Measurements from ENCODE around the gene PRR23E. TPM values are rescaled to one million over a fixed set of nuclear protein-coding genes. Genes with fewer than 3 reads are reported as not detected.

Gene PRR23E
- total and polyA plus RNA-seq, 5 donors from 2014 or later, result not detected

DNA sequence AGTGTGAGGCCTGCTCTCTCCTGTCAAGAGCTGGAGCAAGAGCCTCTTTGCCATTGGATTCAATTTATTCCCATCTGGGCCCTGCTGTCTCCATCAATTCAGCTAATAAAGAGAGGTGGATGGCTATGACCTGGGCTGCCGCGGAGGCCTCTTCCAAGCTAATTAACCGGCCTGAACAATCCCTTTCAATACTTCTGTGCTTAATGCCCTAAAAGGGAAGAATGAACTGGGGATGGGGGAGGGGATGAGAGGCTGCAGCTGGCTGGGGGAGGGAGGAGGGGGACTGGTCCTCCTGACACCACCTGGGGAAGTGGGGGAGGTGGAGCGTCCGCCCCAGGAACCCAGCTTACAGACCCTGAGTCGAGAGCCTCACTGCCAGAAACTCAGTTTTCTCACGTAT, 33.4 kb upstream of the PRR23E start:
- Histone ChIP-seq H3K4me3 (ENCODE audit: low read depth, low read length) (no peak overlapping the region), H3K9me3 (ENCODE audit: control insufficient read depth in 2 of 2, low read length in 2 of 2) (no peaks in the 10 kb centered on the region), H3K4me1 (ENCODE audit: control insufficient read depth, insufficient read depth, low read length, poor library complexity, severe bottlenecking) (no peaks in the 10 kb centered on the region), H3K27ac (ENCODE audit: insufficient read depth, low read length, poor library complexity, severe bottlenecking) (no peak overlapping the region), H3K36me3 (ENCODE audit: control insufficient read depth, insufficient read depth, low read length) (no peaks in the 10 kb centered on the region), H3K27me3 (ENCODE audit: control insufficient read depth, insufficient read depth, low read length) (no peaks in the 10 kb centered on the region)
- H3K36me3 Mint-ChIP-seq, result no peaks in the 10 kb centered on the region
- no peaks in the 10 kb centered on the region for H3K27me3 Mint-ChIP-seq
- H3K4me1 Mint-ChIP-seq, result no peaks in the 10 kb centered on the region
- H3K4me3 Mint-ChIP-seq, result no peak overlapping the region
- no peak for ATAC-seq (ENCODE audit: low read depth in 2 of 2)
- peaks cover 0 to 3% (median 0%) of the 10 kb centered on the region in 7 donors for H3K9me3 Mint-ChIP-seq
- no peak overlapping the region for H3K27ac Mint-ChIP-seq
- DNase-seq, result no peak

DNA sequence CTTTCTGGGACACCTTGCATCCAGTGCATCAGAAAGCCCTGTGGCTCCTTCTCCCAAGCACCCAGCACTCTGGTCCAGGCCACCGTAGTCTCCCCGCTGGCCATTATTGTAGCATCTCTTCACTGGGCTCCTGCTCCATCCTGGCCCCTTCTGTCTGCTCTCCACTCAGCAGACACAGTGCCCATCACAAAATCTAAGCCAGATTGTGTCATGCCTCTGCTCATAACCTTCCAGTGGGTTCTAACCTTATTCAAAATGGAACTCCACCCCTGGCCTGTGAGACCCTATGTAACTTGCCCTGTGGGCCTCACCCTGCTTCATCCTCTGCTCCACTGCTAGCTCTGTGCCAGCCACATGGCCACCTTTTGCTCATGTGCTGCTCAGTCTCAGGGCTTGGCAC, 31.7 kb upstream of the PRR23E start:
- no peaks in the 10 kb centered on the region for H3K9me3 ChIP-seq (ENCODE audit: control insufficient read depth in 2 of 2, low read length in 2 of 2)
- ATAC-seq (ENCODE audit: low read depth in 2 of 2), result no peak
- Mint-ChIP-seq H3K4me3 (no peak overlapping the region), H3K4me1 (no peaks in the 10 kb centered on the region), H3K27me3 (no peaks in the 10 kb centered on the region), H3K27ac (no peak overlapping the region), H3K36me3 (no peaks in the 10 kb centered on the region), H3K9me3 (peaks cover 0 to 4% (median 0%) of the 10 kb centered on the region in 7 donors)
- no peaks in the 10 kb centered on the region for H3K27me3 ChIP-seq (ENCODE audit: control insufficient read depth, insufficient read depth, low read length)
- DNase-seq, result no peak
- no peak overlapping the region for H3K4me3 ChIP-seq (ENCODE audit: low read depth, low read length)
- no peak overlapping the region for H3K27ac ChIP-seq (ENCODE audit: insufficient read depth, low read length, poor library complexity, severe bottlenecking)
- no peaks in the 10 kb centered on the region for H3K36me3 ChIP-seq (ENCODE audit: control insufficient read depth, insufficient read depth, low read length)
- no peaks in the 10 kb centered on the region for H3K4me1 ChIP-seq (ENCODE audit: control insufficient read depth, insufficient read depth, low read length, poor library complexity, severe bottlenecking)

DNA sequence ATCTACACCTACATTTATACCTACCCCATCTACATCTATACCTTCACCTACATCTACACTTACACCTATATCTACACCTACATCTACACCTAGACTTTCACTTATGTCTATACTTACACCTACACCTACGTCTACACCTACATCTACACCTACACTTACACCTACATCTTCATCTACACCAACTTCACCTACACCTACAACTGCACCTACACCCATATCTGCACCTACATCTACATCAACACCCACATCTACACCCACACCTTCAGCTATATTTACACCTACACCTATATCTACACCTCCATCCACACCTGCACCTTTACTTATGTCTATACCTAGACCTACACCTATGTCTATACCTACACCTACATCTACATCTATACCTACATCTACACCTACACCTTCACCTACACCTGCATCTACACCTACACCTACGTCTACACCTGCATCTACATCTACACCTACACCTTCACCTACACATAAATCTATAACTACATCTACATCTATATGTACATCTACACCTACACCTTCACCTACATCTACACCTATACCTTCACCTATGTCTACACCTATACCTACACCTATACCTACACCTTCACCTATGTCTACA, 30.9 kb upstream of the PRR23E start:
- Mint-ChIP-seq H3K36me3 (no peaks in the 10 kb centered on the region), H3K4me1 (no peaks in the 10 kb centered on the region), H3K4me3 (no peak overlapping the region), H3K9me3 (peaks cover 0 to 6% (median 0%) of the 10 kb centered on the region in 7 donors), H3K27me3 (no peaks in the 10 kb centered on the region), H3K27ac (no peak overlapping the region)
- no peaks in the 10 kb centered on the region for H3K4me1 ChIP-seq (ENCODE audit: control insufficient read depth, insufficient read depth, low read length, poor library complexity, severe bottlenecking)
- H3K27ac ChIP-seq (ENCODE audit: insufficient read depth, low read length, poor library complexity, severe bottlenecking), result no peak overlapping the region
- no peaks in the 10 kb centered on the region for H3K36me3 ChIP-seq (ENCODE audit: control insufficient read depth, insufficient read depth, low read length)
- H3K9me3 ChIP-seq (ENCODE audit: control insufficient read depth in 2 of 2, low read length in 2 of 2), result no peaks in the 10 kb centered on the region
- no peaks in the 10 kb centered on the region for H3K27me3 ChIP-seq (ENCODE audit: control insufficient read depth, insufficient read depth, low read length)
- DNase-seq, result no peak
- ATAC-seq (ENCODE audit: low read depth in 2 of 2), result no peak
- no peak overlapping the region for H3K4me3 ChIP-seq (ENCODE audit: low read depth, low read length)

DNA sequence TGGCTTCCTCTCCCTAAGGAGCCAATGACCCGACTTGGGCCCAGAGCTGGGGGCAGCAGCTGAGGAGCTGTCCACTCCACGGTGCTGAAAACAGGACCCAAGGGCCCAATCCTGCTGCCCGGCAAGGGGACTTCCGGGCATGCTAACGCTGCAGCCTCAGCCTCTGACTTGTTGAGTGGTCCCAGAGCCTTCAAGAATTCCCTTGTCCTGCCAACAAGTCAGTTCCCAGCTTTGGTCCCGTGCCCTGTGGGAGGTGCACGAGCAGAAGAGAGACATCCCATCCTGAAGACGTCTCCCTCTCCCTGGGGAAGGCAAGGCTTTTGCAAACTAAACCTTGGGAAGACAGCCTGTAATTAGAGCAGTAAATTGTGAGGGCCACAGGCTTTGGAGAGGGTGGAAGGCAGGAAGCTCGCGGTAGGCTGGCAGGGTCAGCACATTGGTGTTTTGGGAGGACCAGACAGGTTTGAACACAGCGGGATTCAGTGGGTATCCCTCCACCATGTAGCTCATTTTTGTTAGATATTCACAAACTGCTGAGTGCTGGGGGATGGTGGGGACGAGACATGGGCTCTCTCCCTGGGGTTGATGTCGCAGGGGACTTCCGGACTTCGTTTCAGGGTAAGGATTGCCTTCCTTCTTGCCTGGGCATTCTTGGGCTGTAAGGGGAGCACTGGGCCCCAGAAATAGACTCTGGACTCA, 29.8 kb upstream of the PRR23E start:
- Mint-ChIP-seq H3K4me1 (no peaks in the 10 kb centered on the region), H3K4me3 (no peak overlapping the region), H3K36me3 (no peaks in the 10 kb centered on the region), H3K27me3 (no peaks in the 10 kb centered on the region), H3K27ac (no peak overlapping the region), H3K9me3 (peaks cover 0 to 6% (median 0%) of the 10 kb centered on the region in 7 donors)
- Histone ChIP-seq H3K4me1 (ENCODE audit: control insufficient read depth, insufficient read depth, low read length, poor library complexity, severe bottlenecking) (no peaks in the 10 kb centered on the region), H3K27ac (ENCODE audit: insufficient read depth, low read length, poor library complexity, severe bottlenecking) (no peak overlapping the region), H3K27me3 (ENCODE audit: control insufficient read depth, insufficient read depth, low read length) (no peaks in the 10 kb centered on the region), H3K9me3 (ENCODE audit: control insufficient read depth in 2 of 2, low read length in 2 of 2) (no peaks in the 10 kb centered on the region), H3K36me3 (ENCODE audit: control insufficient read depth, insufficient read depth, low read length) (no peaks in the 10 kb centered on the region), H3K4me3 (ENCODE audit: low read depth, low read length) (no peak overlapping the region)
- DNase-seq, result no peak
- ATAC-seq (ENCODE audit: low read depth in 2 of 2), result no peak

DNA sequence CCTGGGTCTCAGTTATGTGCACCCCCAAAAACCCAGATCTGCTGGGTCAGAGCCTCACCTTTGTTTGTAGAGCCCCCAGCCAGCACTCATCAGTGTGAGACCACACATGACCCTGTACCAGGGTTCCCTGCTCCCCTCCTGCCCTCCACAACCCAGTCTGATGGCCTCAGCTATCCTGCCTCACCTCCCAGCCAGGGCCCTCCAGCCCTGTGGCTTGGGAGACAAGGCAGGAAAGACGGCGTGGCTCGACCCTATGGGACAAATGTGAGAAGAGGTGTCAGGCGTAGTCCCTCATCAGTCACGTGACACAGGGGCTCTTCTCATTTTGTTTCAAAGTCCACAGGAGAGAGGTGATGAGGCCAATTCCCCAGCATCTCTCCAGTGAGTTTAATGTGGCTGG, 28.3 kb upstream of the PRR23E start:
- no peaks in the 10 kb centered on the region for H3K9me3 ChIP-seq (ENCODE audit: control insufficient read depth in 2 of 2, low read length in 2 of 2)

DNA sequence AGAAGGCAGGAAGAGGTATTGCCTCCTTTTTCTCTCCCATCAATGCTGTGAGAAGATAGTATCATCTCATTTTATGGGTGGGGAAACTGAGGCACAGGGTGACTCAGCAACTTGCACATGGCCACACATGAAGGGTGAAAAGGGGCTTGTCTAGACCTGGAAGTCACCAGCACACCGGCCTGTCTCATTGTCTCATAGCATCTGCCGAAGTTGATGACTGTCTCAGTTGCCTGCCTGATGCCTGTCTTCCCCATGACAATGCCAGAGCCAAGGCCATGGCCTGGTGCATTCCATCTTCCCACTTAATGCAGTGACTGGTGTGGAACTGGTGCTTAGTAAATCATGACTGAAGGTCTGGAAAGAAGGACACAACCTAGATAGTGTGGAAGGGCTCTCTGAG, 27.9 kb upstream of the PRR23E start:
- DNase-seq, result no peak
- Mint-ChIP-seq H3K9me3 (peaks cover 0 to 6% (median 0%) of the 10 kb centered on the region in 7 donors), H3K27ac (no peak overlapping the region), H3K4me1 (no peaks in the 10 kb centered on the region), H3K4me3 (no peak overlapping the region), H3K36me3 (no peaks in the 10 kb centered on the region), H3K27me3 (peaks cover 5% of the 10 kb centered on the region)
- Histone ChIP-seq H3K36me3 (ENCODE audit: control insufficient read depth, insufficient read depth, low read length) (no peaks in the 10 kb centered on the region), H3K27ac (ENCODE audit: insufficient read depth, low read length, poor library complexity, severe bottlenecking) (no peak overlapping the region), H3K27me3 (ENCODE audit: control insufficient read depth, insufficient read depth, low read length) (no peaks in the 10 kb centered on the region), H3K4me1 (ENCODE audit: control insufficient read depth, insufficient read depth, low read length, poor library complexity, severe bottlenecking) (no peaks in the 10 kb centered on the region), H3K9me3 (ENCODE audit: control insufficient read depth in 2 of 2, low read length in 2 of 2) (no peaks in the 10 kb centered on the region), H3K4me3 (ENCODE audit: low read depth, low read length) (no peak overlapping the region)
- ATAC-seq (ENCODE audit: low read depth in 2 of 2), result no peak

More for the DNA sequence above, 28.3 kb upstream of the PRR23E start:
- no peak overlapping the region for H3K27ac Mint-ChIP-seq
- H3K4me3 ChIP-seq (ENCODE audit: low read depth, low read length), result no peak overlapping the region
- ATAC-seq (ENCODE audit: low read depth in 2 of 2) (no peak), DNase-seq (no peak)
- no peaks in the 10 kb centered on the region for H3K36me3 Mint-ChIP-seq
- no peaks in the 10 kb centered on the region for H3K4me1 Mint-ChIP-seq
- H3K27ac ChIP-seq (ENCODE audit: insufficient read depth, low read length, poor library complexity, severe bottlenecking), result no peak overlapping the region
- H3K27me3 ChIP-seq (ENCODE audit: control insufficient read depth, insufficient read depth, low read length), result no peaks in the 10 kb centered on the region
- peaks cover 0 to 6% (median 0%) of the 10 kb centered on the region in 7 donors for H3K9me3 Mint-ChIP-seq
- H3K4me1 ChIP-seq (ENCODE audit: control insufficient read depth, insufficient read depth, low read length, poor library complexity, severe bottlenecking), result no peaks in the 10 kb centered on the region
- H3K4me3 Mint-ChIP-seq, result no peak overlapping the region
- H3K27me3 Mint-ChIP-seq, result peaks cover 3% of the 10 kb centered on the region
- H3K36me3 ChIP-seq (ENCODE audit: control insufficient read depth, insufficient read depth, low read length), result no peaks in the 10 kb centered on the region

DNA sequence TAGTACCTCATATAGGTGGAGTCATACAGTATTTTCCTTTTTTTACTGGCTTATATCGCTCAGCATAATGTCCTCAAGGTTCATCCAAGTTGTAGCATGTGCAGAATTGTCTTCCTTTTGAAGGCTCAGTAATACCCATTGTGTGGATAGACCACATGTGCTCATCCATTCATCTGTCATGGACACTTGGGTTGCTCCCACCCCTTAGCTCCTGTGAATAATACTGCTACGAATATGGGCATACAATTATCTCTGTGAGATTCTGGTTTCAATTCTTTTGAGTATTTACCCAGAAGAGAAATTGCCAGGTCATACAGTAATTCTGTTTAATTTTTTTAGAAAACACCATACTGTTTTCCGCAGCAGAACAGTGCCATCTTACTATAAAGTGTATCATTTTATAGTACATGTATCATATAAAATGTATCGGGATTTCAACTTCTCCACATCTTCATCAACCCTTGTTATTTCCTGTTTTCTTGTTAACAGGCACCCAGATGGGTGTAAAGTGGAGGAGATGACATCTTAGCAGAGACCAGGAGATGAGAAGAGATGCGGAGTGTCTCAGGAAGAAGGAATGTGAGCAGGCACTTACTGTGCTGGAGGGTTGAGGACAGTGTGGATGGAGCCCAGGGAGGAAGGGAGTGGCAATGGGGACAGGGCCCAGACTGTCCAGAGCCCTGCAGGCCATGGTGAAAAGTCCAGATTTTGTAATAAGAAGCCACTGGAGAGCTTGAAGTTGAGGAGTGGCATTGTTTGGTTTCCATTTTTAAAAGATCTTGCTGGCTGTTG, 27.0 kb upstream of the PRR23E start:
- H3K4me3 Mint-ChIP-seq, result no peak overlapping the region
- no peak overlapping the region for H3K27ac ChIP-seq (ENCODE audit: insufficient read depth, low read length, poor library complexity, severe bottlenecking)
- no peak overlapping the region for H3K27ac Mint-ChIP-seq

More for the DNA sequence above, 27.0 kb upstream of the PRR23E start:
- H3K9me3 ChIP-seq (ENCODE audit: control insufficient read depth in 2 of 2, low read length in 2 of 2), result no peaks in the 10 kb centered on the region
- no peak overlapping the region for H3K4me3 ChIP-seq (ENCODE audit: low read depth, low read length)
- no peaks in the 10 kb centered on the region for H3K36me3 Mint-ChIP-seq
- H3K4me1 ChIP-seq (ENCODE audit: control insufficient read depth, insufficient read depth, low read length, poor library complexity, severe bottlenecking), result no peaks in the 10 kb centered on the region
- DNase-seq (no peak), ATAC-seq (ENCODE audit: low read depth in 2 of 2) (no peak)
- H3K4me1 Mint-ChIP-seq, result no peaks in the 10 kb centered on the region
- H3K27me3 ChIP-seq (ENCODE audit: control insufficient read depth, insufficient read depth, low read length), result no peaks in the 10 kb centered on the region
- no peaks in the 10 kb centered on the region for H3K36me3 ChIP-seq (ENCODE audit: control insufficient read depth, insufficient read depth, low read length)
- peaks cover 0 to 4% (median 0%) of the 10 kb centered on the region in 7 donors for H3K9me3 Mint-ChIP-seq
- H3K27me3 Mint-ChIP-seq, result peaks cover 5% of the 10 kb centered on the region

Measured in CD4-positive, CD25-positive, alpha-beta regulatory T cell (primary cell).